Glomerular visceral epithelial cell (primary cell): ENCODE results near the gene DKK1.

Experiments used
- DNase-seq: peaks from one replicate; pipeline ENCODE4 v3.0.0-alpha.2; 2016; ENCODE audit errors: extremely low spot score

The DKK1 gene

GRCh38 chr10:52313933-52314821, at the start of gene DKK1:
TSS of gene DKK1 (plus strand) at chr10:52314281. CDS start at chr10:52314435, 154 bp downstream.
- peak; percentile 74 for DNase-seq

GRCh38 chr10:52265131-52265926, 48.8 kb upstream of the DKK1 start:
- no peak for DNase-seq

- DNase-seq, result no peak
Measured at GRCh38 chr10:52266858-52267257, 47.2 kb upstream of the DKK1 start.

GRCh38 chr10:52268790-52269189, 45.3 kb upstream of the DKK1 start:
- DNase-seq, result no peak

- DNase-seq, result no peak
Measured at GRCh38 chr10:52269233-52269632, 44.8 kb upstream of the DKK1 start.

- no peak for DNase-seq
Measured at GRCh38 chr10:52276163-52276562, 37.9 kb upstream of the DKK1 start.

GRCh38 chr10:52276986-52277385, 37.1 kb upstream of the DKK1 start:
- DNase-seq, result no peak

GRCh38 chr10:52279546-52279945, 34.5 kb upstream of the DKK1 start:
- DNase-seq, result no peak

- DNase-seq, result no peak
Measured at GRCh38 chr10:52280051-52280450, 34.0 kb upstream of the DKK1 start.

GRCh38 chr10:52283174-52283573, 30.9 kb upstream of the DKK1 start:
- DNase-seq, result no peak

- no peak for DNase-seq
Measured at GRCh38 chr10:52284416-52285013, 29.6 kb upstream of the DKK1 start.

- DNase-seq, result no peak
Measured at GRCh38 chr10:52287866-52288265, 26.2 kb upstream of the DKK1 start.

GRCh38 chr10:52297747-52298146, 16.3 kb upstream of the DKK1 start:
- no peak for DNase-seq

- DNase-seq, result no peak
Measured at GRCh38 chr10:52300599-52301277, 13.3 kb upstream of the DKK1 start.

- peak; percentile 71 for DNase-seq
Measured at GRCh38 chr10:52308251-52309031, 5.6 kb upstream of the DKK1 start.

- DNase-seq, result no peak
Measured at GRCh38 chr10:52312942-52313255, 1.2 kb upstream of the DKK1 start.

GRCh38 chr10:52313256-52313932, 687 bp upstream of the DKK1 start:
- no peak for DNase-seq

- DNase-seq, result peak; percentile 21
Measured at GRCh38 chr10:52314822-52315552, 906 bp downstream of the DKK1 start.

GRCh38 chr10:52316001-52316400, 1.9 kb downstream of the DKK1 start:
- DNase-seq, result no peak

GRCh38 chr10:52316500-52316899, 2.4 kb downstream of the DKK1 start:
- DNase-seq, result no peak
